HG03175 (cell line): ENCODE data around the gene SPN.
"Not testable (repeated sequence)": the region's sequence is repeated elsewhere in the genome, so short reads cannot be mapped to it uniquely, and the experiment has no call there.

ENCODE experiments used
- ATAC-seq: cut with Tn5 transposase; IDR thresholded peaks from one replicate; pipeline ENCODE4 v1.9.1; 2021; ENCODE audit warnings: mild to moderate bottlenecking, moderate library complexity; ENCODE audit not compliant: unreplicated experiment

The SPN gene

DNA sequence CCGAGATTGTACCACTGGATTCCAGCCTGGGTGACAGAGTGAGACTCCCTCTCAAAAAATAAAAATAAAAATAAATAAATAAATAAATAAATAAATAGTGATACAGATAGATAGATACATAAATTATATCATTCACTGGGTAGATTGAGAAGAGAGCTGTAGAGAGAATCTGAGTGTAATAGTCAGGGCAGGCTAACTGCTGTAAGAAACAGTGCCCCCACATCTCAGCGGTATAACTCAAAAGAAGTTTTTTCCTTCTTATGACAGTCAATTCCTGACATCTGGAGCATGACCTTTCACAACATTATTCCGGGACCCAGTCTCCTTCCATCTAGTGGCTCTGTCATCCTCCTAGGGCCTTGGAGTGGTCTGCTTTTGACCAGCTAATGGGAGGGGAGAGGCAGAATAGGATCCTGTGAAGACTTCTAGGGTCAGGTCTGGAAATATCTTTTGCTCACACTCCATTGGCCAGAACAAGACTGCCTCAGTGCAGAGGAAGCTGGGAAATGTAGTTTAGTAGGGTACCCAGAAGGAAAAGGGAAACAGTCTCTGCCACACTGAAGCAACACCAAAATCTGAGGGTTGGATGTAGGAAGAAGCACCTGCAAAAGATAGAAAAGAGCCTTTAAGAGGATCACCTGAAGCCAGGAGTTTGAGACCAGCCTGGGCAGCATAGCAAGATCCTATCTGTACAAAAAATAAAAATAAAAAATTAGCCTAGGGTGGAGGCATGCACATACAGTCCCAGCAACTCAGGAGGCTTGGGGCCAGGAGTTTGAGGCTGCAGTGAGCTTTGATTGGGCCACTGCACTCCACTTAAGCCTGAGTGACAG lies 13.0 kb downstream of the SPN start:
- ATAC-seq, result no peak

DNA sequence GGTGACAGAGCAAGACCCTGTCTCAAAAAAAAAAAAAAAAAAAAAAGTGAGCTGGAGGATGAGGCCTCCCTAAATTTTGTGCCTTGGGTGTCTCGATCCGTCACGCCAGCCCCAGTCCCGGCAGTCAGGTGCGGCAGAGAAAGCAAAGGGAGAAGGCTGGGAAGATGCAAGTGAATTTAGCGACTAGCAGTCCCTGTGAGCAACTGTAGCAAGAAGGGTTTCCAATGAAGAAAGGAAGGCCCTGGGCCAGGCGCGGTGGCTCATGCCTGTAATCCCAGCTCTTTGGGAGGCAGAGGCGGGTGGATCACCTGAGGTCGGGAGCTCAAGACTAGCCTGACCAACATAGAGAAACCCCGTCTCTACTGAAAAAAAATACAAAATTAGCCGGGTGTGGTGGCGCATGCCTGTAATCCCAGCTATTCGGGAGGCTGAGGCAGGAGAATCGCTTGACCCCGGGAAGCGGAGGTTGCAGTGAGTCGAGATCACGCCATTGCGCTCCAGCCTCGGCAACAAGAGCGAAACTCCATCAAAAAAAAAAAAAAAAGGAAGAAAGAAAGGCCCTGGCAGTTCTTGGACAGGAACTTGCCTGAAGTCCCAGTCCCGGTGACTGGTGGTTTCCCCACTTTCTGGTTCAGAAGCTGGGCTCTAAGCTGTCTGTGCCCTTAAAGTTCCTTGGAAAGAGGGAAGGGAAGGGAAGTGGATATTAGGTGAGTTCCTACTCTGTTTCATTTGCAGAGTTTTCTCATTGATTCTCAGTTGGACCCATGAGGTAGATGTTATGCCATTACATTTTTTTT lies 14.1 kb downstream of the SPN start:
- ATAC-seq, result no peak

DNA sequence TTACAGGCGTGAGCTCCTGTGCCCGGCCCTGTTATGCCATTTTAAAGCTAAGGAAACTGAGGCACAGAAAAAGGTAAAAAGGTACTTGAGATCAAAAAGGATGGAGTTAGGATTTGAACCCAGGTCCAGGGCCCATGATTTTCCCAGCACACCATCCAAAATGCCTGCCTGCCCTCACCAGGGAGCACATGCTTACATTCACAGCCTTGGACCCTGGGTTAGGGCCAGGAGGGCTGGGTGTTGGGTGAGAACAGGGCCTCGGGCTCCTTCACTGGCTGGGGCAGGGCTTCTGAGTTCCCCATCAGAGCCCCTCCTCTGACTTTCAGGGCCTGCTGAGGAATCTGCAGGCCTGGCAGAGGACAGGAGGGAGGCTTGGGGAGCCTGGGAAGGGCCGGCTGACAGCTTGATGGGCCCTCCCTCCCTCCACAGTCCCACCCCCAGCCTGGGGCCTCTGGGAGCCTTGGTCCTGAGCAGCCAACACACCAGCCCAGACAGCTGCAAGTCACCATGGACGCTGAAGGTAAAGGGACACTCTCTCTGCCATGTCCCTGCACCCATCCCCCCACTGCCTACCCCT lies 15.7 kb downstream of the SPN start, which contains the start of gene QPRT:
QPRT (plus strand) TSS at position 490 of the 577 bp plus-strand sequence; CDS start at position 508, 18 bp downstream.
- no peak for ATAC-seq

DNA sequence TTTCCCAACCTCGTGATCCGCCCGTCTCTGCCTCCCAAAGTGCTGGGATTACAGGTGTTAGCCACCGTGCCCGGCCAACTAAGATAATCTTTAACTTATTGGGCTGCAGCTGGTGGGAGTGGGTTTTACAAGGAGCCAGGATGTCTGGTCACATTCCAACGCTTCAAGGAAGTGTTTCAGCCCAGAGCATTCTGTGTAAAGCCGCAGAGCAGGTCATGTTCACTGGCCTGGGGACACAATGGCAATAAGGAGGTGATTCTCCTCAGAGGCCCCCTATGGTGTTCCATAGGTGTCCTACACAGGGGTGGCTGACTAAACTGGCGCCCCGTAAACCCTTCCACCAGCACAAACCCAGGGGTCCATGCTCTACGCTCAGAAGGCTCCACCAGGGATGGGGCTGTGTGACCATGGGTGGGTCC lies 17.1 kb downstream of the SPN start:
- ATAC-seq, result no peak

DNA sequence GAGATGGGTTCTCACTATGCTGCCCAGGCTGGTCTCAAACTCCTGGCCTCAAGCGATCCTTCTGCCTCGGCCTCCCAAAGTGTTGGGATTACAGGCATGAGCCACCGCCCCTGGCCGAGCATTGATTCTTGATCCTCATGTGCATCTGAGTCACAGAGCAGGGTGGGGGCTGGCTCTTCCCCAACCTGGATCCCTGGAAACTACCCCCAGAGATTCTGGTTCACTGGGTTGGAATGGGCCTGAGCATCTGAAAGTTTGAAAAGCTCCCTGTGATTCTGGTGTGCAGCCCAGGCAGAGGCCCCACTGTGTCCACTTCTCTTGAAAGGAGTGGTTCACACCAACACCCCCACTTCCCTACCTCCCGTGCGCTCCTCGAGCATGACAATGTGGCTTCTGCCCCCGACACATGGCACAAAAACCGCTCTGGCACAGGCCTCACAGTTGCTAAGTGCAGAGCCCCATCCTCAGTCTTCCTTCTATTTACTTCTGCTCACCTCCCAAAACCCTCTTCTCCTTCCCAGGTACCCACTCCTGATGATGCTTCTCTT lies 20.6 kb downstream of the SPN start:
- ATAC-seq, result no peak

DNA sequence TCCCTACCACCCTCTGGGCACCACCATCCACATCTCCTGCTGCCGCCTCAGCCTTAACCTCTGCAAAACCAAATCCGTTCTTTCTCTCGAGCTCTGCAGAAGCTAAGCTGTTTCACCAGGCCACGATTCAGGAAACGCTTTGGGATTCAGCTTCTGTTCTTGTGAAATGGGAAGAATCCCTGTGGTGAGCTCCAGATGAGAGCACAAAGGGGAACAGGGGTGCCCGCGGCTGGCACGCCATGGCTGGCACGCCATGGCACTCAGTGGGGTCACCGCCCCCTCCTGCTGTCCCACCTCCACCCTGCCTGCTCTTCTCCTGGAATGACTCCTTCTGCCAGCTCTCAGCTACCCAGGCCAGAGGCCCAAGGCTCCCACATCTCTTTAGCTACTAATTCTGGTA lies 21.6 kb downstream of the SPN start:
- ATAC-seq, result no peak

DNA sequence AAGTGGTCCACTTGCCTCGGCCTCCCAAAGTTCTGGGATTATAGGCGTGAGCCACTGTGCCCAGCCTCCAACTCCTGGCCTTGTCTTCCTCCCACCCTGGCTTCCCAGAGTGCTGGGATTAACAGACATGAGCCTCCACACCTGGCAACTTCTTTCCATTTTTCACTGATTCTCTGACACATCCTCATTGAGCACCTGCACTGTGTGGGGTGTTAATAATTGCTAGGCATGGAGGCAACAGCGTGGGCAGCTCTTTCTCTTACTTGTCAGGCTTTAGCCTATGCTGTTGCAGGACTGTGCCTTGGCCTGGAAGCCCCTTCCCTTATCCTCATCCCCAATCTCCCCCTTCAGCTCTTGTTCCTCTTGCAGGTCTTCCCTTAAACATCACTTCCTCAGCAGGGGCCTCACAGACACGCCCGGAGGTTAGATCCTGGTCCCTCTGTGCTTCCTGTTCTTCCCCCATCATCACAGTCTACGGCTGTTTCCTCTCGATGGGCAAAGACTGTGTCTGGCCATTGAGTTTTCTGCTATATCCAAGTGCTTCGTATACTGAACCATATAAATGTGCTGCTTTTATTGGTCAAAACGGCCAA lies 23.8 kb downstream of the SPN start:
- ATAC-seq, result no peak

DNA sequence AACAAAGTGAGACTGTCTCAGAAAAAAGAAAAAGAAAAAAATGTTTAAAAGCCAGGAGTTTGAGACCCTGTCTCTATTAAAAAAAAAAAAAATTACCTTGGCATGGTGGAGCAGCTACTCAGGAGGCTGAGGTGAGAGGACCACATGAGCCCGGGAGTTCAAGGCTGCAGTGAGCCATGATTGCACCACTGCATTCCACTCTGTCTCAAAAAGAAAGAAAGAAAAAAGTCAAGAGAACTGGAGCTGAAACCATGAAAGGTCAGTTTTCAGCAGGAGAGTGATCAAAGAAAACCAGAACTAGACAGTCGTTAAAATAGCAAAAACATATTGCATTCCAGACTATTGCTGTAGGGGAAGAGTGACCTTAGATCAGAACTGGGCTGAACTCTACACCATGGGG lies 24.7 kb downstream of the SPN start:
- ATAC-seq, result no peak

DNA sequence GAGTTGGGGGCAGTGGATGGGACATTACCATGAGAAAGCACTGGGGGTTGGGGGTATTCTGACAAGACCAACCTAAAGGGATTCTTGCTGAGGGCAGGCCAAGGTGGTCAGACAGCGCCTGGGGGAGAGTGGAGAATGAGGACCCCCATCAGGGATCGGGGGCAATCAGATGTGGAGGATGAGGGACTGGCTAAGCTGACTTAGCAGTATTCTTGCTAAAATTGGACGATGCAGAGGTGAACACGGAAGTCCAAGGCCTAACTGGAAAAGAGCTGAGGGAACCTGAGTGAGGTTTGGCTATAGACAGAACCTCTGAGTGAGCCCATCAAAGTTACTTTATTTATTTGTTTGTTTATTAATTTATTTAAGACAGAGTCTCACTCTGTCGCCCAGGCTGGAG lies 25.1 kb downstream of the SPN start:
- no peak for ATAC-seq

DNA sequence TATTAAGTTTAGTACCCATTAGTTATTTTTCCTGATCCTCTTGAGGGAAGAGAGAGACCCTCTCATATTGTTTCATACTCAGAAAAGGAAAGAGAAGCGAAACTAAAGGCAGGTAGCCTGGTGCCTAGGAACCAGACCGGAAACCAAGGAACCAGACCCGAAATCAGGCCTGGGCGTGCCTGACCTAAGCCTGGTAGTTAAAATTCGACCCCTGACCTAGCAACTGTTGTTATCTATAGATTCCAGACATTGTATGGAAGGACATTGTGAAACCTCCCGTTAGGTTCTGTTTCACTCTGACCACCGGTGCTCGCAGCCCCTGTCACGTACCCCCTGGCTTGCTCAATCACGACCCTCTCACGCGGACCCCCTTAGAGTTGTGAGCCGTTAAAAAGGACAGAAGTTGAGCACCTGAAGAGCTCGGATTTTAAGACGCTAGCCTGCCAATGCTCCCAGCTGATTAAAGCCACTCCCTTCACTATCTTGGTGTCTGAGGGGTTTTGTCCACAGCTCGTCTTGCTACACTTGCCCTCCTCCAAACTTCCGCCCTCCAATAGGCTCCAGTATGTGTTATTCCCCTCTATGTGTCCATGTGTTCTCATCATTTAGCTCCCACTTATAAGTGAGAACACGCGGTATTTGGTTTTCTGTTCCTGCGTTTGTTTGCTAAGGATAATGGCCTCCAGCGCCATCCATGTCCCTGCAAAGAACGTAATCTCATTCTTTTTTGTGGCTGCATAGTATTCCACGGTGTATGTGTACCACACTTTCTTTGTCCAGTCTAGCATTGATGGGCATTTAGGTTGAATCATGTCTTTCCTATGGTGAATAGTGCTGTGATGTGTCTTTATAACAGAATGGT lies 26.7 kb downstream of the SPN start:
- not testable (repeated sequence) for ATAC-seq

DNA sequence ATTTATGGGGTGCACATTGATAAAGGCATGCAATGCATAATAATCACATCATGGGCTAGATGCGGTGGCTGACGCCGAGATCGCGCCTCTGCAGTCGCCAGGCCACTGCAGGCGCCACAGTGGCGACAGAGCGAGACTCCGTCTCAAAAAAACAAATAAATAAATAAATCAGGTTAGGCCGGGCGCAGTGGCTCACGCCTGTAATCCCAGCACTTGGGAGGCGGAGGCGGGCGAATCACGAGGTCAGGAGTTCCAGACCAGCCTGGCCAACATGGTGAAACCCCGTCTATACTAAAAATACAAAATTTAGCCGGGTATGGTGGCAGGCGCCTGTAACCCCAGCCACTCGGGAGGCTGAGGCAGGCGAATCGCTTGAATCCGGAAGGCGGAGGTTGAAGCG lies 29.6 kb downstream of the SPN start:
- not testable (repeated sequence) for ATAC-seq

DNA sequence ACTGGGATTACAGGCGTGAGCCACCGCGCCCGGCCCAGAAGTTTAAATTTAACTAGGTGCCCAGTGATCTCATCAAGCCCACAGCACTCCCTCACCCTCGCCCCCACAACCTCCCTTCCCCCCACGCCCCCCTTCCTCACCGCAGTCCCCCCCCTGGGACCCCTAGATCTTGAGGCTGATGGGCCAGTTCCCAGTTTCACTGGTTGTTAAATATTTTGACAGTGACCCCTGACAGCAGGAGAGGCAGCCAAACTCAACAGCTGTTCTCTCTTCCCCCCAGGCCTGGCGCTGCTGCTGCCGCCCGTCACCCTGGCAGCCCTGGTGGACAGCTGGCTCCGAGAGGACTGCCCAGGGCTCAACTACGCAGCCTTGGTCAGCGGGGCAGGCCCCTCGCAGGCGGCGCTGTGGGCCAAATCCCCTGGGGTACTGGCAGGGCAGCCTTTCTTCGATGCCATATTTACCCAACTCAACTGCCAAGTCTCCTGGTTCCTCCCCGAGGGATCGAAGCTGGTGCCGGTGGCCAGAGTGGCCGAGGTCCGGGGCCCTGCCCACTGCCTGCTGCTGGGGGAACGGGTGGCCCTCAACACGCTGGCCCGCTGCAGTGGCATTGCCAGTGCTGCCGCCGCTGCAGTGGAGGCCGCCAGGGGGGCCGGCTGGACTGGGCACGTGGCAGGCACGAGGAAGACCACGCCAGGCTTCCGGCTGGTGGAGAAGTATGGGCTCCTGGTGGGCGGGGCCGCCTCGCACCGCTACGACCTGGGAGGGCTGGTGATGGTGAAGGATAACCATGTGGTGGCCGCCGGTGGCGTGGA lies 31.5 kb downstream of the SPN start:
- no peak for ATAC-seq

DNA sequence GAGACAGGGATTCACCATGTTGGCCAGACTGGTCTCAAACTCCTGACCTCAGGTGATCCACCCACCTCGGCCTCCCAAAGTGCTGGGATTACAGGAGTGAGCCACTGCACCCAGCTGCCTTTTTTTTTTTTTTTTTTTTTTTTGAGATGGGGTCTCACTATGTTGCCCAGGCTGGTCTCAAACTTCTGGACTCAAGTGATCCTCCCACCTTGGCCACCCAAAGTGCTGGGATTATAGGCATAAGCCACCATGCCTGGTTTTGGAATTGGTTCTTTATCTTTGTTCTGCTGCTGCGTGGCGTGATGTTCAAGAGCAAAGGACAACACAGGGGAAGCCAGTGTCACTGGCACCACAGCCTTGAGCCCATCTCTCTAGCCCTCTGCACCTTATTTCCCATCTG lies 32.6 kb downstream of the SPN start:
- not testable (repeated sequence) for ATAC-seq

DNA sequence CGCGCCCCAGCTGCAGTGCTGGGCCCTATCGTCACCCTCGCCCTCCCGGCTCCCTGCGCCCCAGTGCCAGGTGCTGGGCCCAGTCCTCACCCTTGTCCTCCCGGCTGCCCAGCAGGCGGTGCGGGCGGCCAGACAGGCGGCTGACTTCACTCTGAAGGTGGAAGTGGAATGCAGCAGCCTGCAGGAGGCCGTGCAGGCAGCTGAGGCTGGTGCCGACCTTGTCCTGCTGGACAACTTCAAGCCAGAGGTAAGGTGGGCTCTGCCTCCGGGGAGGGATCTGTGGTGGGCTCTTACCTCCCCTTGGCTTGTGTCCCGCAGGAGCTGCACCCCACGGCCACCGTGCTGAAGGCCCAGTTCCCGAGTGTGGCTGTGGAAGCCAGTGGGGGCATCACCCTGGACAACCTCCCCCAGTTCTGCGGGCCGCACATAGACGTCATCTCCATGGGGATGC lies 33.9 kb downstream of the SPN start:
- ATAC-seq, result no peak

DNA sequence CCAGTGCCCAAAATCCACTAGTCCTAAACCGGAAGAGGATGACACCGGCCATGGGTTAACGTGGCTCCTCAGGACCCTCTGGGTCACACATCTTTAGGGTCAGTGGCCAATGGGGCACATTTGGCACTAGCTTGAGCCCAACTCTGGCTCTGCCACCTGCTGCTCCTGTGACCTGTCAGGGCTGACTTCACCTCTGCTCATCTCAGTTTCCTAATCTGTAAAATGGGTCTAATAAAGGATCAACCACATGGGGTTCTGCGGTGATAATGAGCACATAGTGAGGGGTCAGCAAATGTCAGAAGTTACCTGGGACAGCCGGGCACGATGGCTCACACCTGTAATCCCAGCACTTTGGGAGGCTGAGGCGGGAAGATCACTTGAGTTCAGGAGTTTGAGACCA lies 34.3 kb downstream of the SPN start:
- no peak for ATAC-seq

DNA sequence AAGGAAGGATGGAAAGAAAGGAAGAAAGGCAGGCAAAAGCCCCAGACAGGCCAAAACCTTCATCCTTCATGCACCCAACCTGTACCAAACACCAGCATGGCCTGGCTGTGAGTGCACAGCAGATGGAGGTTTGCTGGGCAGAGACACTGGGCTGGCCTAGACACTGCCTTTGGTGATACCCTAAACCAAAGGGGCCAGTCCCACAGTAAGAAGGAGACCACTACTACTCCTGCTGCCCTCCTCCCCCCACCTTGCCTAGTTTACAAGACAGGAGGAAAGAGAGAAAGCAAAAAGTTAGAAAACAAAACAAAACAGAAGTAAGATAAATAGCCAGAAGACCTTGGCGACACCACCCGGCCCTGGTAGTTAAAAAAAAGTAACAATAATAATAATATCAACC lies 35.0 kb downstream of the SPN start:
- ATAC-seq, result no peak

DNA sequence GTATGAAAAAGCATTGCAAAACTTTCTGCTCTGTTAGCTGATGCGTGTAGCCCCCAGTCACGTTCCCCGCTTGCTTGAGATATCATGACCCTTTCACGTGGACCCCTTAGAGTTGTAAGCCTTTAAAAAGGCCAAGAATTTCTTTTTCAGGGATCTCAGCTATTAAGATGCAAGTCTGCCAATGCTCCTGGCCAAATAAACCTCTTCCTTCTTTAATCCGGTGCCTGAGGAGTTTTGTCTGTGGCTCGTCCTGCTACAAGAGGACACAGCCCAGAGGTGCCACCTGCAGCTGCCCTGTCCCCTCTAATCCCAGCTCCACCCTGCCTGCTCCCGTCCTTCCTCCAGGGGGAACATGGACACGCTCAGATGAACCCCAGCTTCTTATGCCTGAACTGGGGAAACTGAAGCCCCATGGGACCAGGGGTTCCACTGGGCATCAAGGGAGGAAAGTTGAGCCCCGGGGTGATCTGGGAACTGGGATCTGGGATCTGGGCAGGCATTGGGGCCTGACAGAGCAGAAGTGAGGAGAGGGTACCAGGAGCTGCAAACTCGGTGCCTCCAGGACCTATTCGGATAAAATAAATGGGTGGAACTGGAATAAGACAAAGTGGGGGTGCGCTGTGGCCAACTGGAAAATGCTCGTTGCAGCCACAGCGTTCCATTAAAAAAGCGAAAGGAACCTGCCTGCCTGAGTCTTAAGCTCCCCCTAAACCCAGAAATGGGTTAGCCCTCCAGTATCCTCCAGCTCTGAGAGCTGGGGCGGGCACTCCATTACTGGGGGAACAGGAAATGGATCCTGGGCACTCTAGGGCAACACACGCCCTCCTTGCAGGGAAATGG lies 35.7 kb downstream of the SPN start:
- no peak for ATAC-seq
